GM19397 (cell line): ENCODE data around the gene SYDE1.

Experiments
- ATAC-seq: cut with Tn5 transposase; IDR thresholded peaks from one replicate; pipeline ENCODE4 v1.9.1; 2021; ENCODE audit warnings: mild to moderate bottlenecking, moderate library complexity; ENCODE audit not compliant: unreplicated experiment

The SYDE1 gene

DNA sequence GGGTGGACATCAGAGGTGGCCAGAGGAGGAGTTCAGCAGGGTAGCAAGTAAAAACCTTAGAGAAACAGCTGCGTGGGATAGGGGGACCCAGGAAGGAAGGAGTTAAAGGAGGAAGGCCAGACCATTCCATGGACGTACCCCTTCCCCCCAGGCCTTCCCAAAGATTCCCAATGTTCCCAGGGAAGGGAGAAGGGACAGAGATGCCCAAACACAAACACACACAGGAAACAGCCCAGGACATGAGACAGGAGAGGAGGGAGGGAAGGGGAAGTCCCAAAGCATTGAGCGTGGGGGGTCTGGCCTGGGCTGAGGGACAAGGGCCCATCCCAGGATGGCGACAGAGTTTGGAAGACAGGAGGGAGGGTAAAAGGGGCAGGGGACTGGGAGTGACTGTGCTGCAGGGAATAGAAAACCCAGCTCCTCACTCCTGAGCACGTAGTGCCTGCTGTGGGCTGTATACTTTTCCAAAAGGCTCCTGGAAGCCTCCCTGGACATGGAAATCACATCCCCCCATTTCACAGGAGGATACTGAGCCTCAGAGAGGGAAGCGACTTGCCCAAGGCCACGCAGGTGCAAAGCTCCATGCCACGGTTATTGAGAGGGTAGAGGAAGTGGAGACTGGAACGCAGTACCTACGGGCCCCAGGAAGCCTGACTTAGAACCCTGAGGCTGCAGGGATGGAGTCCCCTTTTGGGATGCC, 1.1 kb downstream of the SYDE1 start:
- no peak for ATAC-seq

DNA sequence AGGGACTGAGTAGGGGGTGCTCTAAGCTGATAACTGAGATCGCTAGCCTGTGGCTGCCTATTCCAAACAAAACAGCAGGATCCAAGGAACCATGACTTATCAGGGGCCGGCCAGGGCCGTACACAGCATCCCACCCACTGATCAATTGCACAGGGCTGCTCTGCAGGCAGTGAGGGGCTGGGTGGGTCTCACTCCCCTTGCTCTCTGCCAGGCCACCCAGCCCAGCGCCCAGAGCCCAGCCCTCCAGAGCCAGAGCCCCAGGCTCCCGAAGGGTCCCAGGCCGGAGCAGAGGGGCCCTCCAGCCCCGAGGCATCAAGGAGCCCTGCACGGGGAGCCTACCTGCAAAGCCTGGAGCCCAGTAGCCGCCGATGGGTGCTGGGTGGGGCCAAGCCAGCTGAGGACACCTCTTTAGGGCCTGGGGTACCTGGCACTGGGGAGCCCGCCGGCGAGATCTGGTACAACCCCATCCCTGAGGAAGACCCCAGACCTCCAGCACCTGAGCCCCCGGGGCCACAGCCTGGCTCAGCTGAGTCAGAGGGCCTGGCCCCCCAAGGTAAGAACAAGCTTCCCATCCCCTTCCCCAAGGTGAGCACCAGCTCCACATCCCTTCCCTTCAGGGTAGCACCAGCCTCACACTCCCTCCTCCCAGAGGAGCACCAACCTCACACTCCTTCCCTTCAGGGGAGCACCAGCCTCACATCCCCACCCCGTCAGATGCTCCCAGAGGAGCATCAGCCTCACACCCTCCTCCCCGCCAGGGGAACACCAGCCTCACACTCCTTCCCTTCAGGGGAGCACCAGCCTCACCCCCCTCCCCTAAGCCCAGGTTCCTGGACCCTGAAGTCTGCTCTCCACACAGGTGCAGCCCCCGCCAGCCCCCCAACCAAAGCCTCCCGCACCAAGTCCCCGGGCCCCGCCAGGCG, 1.9 kb downstream of the SYDE1 start:
- ATAC-seq = no peak

DNA sequence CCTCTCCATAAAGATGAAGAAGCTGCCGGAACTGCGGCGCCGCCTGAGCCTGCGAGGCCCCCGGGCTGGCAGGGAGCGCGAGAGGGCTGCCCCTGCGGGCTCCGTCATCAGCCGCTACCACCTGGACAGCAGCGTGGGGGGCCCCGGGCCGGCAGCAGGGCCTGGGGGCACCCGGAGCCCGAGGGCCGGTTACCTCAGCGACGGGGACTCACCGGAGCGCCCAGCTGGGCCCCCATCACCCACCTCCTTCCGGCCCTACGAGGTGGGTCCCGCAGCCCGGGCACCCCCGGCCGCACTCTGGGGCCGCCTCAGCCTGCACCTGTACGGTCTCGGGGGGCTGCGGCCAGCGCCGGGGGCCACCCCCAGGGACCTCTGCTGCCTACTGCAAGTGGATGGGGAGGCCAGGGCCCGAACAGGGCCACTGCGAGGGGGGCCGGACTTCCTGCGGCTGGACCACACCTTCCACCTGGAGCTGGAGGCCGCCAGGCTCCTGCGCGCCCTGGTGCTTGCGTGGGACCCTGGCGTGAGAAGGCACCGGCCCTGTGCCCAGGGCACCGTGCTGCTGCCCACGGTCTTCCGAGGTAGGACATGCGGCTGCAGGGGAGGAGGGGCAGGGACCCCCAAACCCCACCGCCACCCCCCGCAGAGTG, 2.7 kb downstream of the SYDE1 start:
- no peak for ATAC-seq

DNA sequence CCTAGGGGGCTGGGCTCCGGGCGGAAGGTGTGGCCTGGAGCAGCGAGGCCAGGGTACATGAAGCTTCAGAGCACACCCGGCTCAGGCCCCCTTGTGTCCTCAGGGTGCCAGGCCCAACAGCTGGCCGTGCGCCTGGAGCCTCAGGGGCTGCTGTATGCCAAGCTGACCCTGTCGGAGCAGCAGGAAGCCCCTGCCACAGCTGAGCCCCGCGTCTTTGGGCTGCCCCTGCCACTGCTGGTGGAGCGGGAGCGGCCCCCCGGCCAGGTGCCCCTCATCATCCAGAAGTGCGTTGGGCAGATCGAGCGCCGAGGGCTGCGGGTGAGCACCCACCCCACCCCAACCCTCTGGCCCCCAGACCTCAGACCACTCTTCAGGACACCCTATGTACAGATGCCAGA, 3.2 kb downstream of the SYDE1 start:
- ATAC-seq = no peak

DNA sequence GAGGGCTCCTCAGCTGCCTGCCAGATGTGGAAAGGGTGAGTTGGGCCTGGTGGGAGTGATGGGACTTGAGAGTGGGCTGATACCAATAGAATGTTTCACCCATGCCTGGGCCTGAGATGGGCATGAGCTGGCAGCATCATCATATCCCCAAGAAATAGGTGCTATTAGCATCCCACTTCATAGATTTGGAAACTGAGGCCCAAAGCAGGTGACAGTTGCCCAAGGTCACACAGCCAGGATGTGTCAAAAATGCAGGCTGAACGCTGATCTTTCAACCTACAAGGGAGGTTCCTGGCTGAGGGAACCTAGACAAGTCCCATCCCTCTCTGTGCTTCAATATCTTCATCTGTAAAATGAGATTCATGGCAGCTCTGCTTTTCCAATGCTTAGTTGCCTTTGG, 4.6 kb downstream of the SYDE1 start:
- no peak for ATAC-seq

DNA sequence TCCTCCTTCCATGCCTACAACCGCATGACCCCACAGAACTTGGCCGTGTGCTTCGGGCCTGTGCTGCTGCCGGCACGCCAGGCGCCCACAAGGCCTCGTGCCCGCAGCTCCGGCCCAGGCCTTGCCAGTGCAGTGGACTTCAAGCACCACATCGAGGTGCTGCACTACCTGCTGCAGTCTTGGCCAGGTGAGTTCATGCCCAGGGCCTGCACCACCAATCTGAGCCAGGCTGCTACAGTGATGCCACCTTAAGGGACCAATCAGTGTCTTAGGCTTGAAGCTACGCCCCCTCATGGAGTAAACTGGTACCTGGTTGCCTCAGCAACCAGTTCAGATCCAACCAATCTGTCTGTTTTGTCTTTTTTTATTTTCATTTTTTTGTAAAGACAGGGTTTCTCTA, 5.2 kb downstream of the SYDE1 start:
- ATAC-seq = no peak

DNA sequence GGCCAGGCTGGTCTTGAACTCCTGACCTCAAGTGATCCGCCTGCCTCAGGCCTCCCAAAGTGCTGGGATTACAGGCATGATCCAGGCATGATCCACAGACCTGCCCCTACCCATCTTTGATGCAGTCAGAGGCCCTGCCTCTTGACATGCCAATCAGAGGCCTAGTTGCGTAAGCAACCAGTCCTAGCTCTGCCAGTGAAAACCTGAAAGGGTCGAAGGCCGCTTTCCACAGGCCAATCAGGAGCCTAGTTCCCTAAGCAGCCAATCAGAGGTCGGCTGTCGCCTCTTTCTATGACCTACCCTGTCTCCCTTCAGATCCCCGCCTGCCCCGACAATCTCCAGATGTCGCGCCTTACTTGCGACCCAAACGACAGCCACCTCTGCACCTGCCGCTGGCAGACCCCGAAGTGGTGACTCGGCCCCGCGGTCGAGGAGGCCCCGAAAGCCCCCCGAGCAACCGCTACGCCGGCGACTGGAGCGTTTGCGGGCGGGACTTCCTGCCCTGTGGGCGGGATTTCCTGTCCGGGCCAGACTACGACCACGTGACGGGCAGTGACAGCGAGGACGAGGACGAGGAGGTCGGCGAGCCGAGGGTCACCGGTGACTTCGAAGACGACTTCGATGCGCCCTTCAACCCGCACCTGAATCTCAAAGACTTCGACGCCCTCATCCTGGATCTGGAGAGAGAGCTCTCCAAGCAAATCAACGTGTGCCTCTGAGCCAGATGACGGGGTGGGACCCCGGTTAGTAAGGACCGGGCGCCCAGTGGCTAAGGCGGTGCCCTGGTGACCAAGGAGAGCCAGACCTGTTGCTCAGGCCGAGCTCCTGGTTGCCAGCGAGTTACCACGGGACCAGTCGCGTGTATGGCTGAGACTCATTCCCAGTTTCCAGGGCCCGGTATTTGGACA, 6.3 kb downstream of the SYDE1 start:
- ATAC-seq = no peak

DNA sequence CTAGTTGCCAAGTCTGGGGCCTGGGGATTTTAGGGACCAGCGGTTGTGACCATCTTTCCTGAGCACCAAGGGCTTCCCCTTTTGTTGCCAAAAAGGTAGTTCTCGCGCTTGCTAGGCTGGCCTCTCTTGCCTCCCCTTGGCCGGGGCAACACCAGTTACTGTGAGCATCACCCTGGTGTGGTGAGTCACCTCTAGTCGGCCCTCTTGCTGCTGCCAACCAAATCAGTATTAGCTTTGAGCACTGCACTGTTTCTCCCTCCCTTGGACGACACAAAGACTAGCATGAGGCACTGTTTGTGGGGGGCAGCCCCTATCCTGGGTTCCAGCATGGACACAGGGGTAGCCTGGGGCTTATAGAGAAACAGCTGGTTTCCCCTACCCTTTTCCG, 6.9 kb downstream of the SYDE1 start:
- no peak for ATAC-seq

DNA sequence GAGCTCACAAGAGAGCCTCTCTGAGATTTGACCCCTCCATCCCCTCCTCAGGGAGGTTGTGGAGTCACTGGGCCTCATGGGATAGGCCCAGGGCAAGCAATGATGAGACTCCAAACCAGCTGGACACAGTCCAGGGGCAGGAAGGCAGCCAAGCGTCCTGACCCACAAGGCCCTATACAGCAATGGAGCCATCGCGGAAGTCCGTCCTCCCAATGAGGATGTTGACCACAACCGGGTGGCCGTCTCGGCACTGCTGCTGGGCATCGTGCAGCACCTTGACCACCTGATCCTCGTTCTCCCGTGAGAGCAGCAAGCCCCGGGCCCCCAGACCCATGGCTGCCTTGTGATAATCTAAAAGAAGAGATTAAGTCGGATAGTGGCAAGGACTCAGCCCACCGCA, 7.9 kb downstream of the SYDE1 start:
- ATAC-seq = no peak

DNA sequence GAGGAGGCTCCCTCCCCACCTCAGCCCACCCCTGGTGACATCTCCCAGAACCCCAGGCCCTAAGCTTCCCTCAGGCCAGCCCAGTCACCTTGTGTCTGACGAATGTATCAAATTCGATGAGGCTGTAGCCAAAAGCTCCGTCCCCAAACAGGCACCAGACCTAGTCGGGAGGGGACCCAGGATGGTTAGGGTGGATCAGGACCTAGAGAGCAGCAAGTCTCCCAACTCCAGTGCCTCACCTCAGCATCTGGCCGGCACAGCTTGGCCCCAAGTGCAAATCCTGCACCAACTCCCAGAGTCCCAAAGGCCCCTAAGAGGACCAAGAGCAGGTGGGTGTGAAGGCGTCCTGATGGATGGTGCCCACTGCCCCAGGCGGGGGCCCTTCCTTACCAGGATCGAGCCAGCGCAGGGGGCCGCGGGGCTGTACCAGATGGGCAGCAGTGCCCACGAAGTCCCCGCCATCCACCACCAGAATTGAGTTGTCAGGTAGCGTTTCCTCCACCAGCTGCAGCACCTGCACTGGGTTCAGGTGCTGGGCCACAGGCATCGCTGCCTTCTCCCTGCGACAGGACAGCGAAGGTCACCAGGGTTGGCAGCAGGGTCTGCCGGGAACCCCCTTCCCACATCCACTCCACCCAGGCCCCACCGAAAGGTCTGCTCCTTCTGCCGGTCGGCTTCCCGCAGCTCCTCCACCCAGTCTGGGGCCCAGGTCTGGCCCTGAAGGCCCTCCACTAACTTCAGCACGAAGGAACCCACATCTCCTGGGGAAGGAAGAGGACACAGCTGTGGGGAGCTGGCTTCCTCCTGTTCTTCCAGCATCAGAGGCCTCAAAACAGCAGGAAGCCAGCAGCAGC, 8.8 kb downstream of the SYDE1 start:
- no peak for ATAC-seq

DNA sequence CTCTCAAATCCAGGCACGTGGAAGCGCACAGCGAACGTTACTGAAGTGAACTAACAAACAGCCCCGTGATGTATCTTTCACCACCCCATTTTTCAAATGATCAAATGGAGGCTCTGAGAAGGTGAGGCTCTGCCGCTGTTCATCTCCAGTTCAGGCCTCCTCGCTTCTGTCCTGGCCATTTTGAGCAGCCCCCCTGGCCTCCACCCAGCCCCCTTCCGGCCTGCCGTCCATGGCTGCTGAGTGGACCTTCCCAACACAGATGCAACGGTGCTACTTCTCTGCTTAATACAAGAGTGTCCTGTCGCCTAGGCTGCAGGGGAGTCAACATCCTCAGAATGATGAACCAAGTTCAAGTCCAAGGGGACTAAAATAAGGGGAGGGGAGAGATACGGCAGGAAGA, 9.7 kb downstream of the SYDE1 start:
- no peak for ATAC-seq

DNA sequence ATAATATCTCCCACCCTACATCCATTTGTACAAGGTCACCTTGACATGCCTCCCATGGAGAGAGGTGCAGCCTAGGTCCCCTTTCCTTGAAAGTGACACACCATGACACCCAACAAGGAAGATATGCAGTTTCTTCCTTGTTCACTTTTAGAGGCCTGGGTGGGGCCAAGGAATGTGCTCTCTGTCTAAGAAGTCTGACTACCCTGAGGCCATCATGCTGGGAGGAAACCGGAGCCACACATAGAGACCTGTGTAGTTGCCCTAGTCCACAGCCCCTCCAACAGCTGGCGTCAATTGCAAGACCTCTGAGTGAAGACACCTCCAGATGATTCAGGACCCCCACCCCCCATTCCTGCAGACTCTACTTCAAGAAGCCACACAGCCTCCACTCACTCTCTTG, 11.0 kb downstream of the SYDE1 start:
- no peak for ATAC-seq

DNA sequence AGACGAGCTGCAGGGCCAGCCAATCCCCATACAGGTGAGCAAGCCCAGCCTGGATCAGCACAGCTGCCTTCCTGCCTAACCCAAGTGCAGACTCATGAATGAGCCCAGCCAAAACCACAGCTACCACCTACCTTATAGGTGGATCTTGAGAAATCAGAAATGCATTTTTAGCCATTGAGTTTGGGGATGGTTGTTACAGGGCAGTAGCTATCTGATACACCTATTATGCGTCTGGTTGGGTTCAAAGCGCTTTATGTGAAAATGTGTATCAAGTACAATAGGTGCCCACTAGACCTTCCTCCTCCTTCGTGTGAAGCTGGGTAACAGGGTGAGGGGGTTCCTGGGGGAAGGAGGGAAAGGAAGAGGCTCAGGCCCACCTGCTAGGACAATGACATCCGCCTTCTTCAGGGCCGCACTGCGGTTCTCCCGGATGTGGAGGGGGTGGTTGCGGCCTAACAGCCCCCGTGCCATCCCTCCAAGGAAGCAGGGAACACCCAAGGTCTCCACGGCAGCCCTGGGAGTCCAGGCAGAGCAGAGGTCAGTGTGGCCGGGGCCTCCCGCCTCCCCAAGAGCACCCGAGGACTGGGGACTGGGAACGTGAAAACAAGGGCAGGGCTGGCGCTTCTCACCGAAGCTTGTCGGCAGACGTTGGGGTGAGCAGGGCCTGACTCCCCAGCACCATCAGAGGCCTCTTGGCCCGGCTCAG, 11.7 kb downstream of the SYDE1 start:
- no peak for ATAC-seq

DNA sequence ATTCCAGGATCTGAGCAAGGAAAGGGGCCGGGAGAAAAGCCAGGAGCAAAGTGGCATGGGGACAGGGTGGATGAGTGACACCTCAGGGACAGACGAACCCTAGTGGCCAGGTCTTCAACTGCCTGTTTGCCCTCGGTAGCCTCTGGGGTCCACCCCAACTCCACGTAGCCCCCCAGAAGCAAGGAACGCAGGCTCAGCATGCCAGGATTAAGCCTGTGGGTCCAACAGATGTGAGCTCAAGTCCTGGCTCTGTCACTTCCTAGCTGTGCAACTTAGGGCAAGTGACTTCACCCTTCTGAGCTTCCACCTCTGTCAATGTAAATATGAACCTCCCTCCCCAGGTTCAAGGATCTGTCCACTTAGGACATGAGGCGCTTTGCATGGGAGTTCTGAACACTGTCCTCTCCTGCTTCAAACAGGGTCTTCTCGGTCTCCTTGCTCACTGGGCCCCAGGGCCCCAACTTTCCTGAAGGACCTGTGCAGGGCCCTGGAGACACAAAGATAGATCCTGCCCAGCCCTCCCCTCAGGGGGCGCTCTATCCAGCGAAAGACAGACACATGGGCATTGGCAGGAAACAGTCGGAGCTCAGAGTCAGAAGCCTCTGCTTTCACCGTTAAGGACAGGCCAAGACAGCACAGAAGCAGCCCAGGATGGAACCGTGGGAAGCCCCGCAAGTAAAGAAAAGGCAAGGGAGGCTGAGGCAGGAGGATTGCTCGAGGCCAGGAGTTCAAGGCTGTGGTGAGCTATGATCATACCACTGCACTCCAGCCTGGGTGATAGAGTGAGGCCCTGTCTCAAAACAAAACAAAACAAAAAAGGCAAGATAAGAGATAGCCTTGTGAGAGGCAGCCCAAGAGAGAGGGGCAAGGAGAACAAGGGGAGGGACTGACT, 13.2 kb downstream of the SYDE1 start:
- no peak for ATAC-seq

DNA sequence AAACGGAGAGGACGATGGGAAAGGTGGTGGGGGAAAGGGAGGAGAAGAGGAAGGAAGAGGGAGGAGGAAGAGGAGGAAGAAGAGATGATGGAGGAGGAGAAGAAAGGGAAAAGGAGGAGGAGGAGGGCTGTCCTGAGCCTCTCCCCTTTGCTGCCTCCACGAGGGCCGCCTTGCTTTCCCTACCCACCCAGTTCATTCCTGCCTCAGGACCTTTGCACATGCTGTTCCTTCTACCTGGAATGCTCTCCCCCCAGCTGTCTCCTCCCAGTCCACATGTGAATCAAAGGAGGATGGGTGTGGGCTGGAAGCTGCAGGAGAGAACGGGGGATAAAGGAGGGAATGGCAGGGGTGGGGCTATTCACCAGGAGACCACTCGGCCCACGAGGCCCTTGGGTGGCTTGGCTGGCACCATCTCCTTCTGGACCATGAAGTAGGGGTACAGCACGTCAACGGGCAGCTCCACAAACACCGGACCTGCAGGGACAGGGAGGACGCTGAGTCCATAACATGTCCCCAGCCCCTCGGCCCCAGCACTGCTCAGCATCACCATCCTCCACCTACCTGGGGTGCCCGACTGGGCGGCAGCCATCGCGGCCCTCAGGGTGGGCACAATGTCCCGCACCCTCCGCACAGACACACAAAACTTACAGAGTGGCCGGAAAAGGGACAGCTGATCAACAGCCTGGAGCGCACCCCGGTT, 15.3 kb downstream of the SYDE1 start:
- ATAC-seq = no peak

DNA sequence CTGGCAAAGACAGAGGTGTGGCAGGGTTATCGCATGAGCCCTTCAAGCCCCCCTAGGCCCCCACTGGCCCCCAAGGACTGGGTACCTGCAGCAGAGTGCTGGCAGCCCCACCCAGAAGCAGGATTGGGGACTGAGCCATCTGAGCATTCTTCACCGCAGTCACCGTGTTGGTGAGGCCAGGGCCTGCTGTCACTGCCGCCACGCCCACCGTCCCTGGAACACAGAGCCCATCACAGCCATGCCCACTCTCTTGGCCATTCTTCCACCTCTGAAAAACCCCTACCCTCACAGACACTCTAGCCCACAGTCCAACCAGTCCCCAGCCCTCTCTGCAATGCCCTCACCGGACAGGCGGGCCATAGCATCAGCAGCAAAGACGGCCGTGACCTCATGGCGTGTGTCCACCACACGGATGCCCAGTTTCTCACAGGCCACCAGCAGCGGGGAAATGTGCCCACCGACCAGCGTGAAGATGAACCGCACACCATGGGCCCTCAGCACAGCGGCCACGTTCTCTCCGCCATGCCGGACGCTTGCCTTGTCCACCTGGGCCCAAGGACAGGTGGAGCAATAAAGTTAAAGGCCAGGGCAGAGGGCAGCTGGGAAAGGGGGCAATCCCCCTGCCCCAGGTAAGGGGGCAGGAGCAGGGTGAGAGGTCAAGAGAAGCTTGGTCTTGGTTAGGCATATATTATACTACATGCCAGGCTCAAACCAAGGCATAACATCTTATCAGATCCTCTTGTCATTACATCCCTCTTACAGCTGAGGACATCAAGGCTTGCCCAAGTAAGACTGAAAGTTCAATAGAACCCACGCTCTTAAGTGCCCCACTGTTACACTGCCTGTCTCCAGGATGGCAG, 16.1 kb downstream of the SYDE1 start:
- ATAC-seq = no peak

DNA sequence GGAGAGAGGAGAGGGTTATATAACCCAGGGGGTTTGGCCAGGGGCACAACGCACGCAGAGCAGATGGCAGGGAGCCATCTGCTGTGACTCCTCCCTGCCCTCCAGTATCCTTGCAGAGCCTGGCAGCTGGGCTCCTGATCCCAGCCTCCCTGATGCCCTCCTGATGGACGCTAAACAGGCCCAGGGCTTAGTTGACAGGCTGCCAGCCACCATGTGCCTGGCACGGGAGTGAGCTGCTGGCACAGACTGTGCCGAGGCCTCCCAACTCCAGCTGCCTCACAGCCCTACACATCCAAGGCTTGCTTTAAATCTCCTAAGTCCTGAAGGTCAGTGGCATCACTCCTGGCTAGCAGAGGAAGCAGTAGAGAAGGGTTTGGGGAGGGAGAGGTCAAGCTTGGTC, 16.7 kb downstream of the SYDE1 start:
- no peak for ATAC-seq
